ENCODE data around the gene PKP2.
A peak's percentile ranks its signal among the peaks of the same experiment; 100 is the strongest.
"Not testable (repeated sequence)": the region's sequence is repeated elsewhere in the genome, so short reads cannot be mapped to it uniquely, and the experiment has no call there.

PKP2 gene

GRCh38 chr12:32895688-32896431, 717 bp downstream of the PKP2 start:
- DNase-seq, result no peak

- no peak for DNase-seq
Measured at GRCh38 chr12:32894566-32894965, 2.0 kb downstream of the PKP2 start.

- DNase-seq, result no peak
Measured at GRCh38 chr12:32893458-32893857, 3.1 kb downstream of the PKP2 start.

- DNase-seq, result no peak
Measured at GRCh38 chr12:32893043-32893442, 3.5 kb downstream of the PKP2 start.

GRCh38 chr12:32892369-32892768, 4.2 kb downstream of the PKP2 start:
- DNase-seq, result not testable (repeated sequence)

GRCh38 chr12:32891956-32892355, 4.6 kb downstream of the PKP2 start:
- peak; percentile 18 for DNase-seq

GRCh38 chr12:32891526-32891925, 5.1 kb downstream of the PKP2 start:
- DNase-seq, result no peak

GRCh38 chr12:32889011-32889760, 7.4 kb downstream of the PKP2 start:
- DNase-seq, result no peak

GRCh38 chr12:32887058-32887457, 9.5 kb downstream of the PKP2 start:
- DNase-seq, result no peak

- DNase-seq, result no peak
Measured at GRCh38 chr12:32885831-32886230, 10.7 kb downstream of the PKP2 start.

- no peak for DNase-seq
Measured at GRCh38 chr12:32884962-32885361, 11.6 kb downstream of the PKP2 start.

- no peak for DNase-seq
Measured at GRCh38 chr12:32881702-32882101, 14.9 kb downstream of the PKP2 start.

GRCh38 chr12:32881107-32881506, 15.5 kb downstream of the PKP2 start:
- no peak for DNase-seq

- not testable (repeated sequence) for DNase-seq
Measured at GRCh38 chr12:32879066-32879465, 17.5 kb downstream of the PKP2 start.

- DNase-seq, result no peak
Measured at GRCh38 chr12:32877601-32878459, 18.7 kb downstream of the PKP2 start.

GRCh38 chr12:32876004-32876403, 20.6 kb downstream of the PKP2 start:
- no peak for DNase-seq

- DNase-seq, result no peak
Measured at GRCh38 chr12:32874975-32875374, 21.6 kb downstream of the PKP2 start.

GRCh38 chr12:32874078-32874477, 22.5 kb downstream of the PKP2 start:
- no peak for DNase-seq

- not testable (repeated sequence) for DNase-seq
Measured at GRCh38 chr12:32872416-32872815, 24.2 kb downstream of the PKP2 start.

- no peak for DNase-seq
Measured at GRCh38 chr12:32870716-32871115, 25.9 kb downstream of the PKP2 start.

- DNase-seq, result no peak
Measured at GRCh38 chr12:32868885-32869284, 27.7 kb downstream of the PKP2 start.

GRCh38 chr12:32864731-32865130, 31.8 kb downstream of the PKP2 start:
- DNase-seq, result no peak

GRCh38 chr12:32863128-32863527, 33.4 kb downstream of the PKP2 start:
- DNase-seq, result no peak
